ACC112 (cell line): ENCODE results near the gene UBTF.

Source experiments
- H2AFZ ChIP-seq: fragments of 200-600 bp; sonication (generic); one replicate; pipeline ENCODE4 v1.6.0; 2017; ENCODE audit warnings: antibody characterized with exemption, low read length; ENCODE audit not compliant: unreplicated experiment
- H3K27ac ChIP-seq: fragments of 200-600 bp; sonication (generic); 2 replicates; pipeline ENCODE4 v1.5.1; 2014; ENCODE audit warnings: low read depth, mild to moderate bottlenecking, antibody characterized with exemption, low read length, moderate library complexity
- H3K27me3 ChIP-seq: fragments of 200-600 bp; sonication (generic); 2 replicates; pipeline ENCODE4 v1.6.1; 2014; ENCODE audit warnings: mild to moderate bottlenecking, antibody characterized with exemption, low read length, moderate library complexity, mixed read lengths; ENCODE audit not compliant: insufficient read depth
- H3K36me3 ChIP-seq: fragments of 200-600 bp; sonication (generic); 2 replicates; pipeline ENCODE4 v1.6.1; 2016; ENCODE audit warnings: mild to moderate bottlenecking, antibody characterized with exemption, low read length, moderate library complexity, mixed read lengths; ENCODE audit not compliant: insufficient read depth
- H3K4me1 ChIP-seq: fragments of 200-600 bp; sonication (generic); one replicate; pipeline ENCODE4 v1.6.1; 2016; ENCODE audit warnings: low read length, mixed read lengths; ENCODE audit not compliant: insufficient read depth, unreplicated experiment, control insufficient read depth
- H3K4me3 ChIP-seq: fragments of 200-600 bp; sonication (generic); 2 replicates; pipeline ENCODE4 v1.5.1; 2014; ENCODE audit warnings: mild to moderate bottlenecking, low read depth, low read length
- H3K79me2 ChIP-seq: fragments of 200-600 bp; sonication (generic); one replicate; pipeline ENCODE4 v1.6.0; 2016; ENCODE audit warnings: low read length; ENCODE audit not compliant: control insufficient read depth, unreplicated experiment, insufficient read depth

The UBTF gene

GRCh38 chr17:44204441-44204882 is 15.0 kb downstream of the UBTF start:
- no peak overlapping the region; the same call in 1 of the 2 replicates for H3K4me3 ChIP-seq
- peak overlapping the region; percentile 54 for H3K27ac ChIP-seq
- H3K27me3 ChIP-seq, result no peaks in the 10 kb centered on the region
- peaks cover 50% of the 10 kb centered on the region for H3K4me1 ChIP-seq
- H2AFZ ChIP-seq, result no peak overlapping the region
- no peaks in the 10 kb centered on the region for H3K79me2 ChIP-seq
- H3K36me3 ChIP-seq, result peaks cover 3% of the 10 kb centered on the region; the same call in 1 of the 2 replicates

GRCh38 chr17:44203731-44204440 is 15.6 kb downstream of the UBTF start:
- Histone ChIP-seq H3K4me1 (peaks cover 45% of the 10 kb centered on the region), H3K27me3 (no peaks in the 10 kb centered on the region), H3K27ac (0 out of 2 replicates have a peak overlapping the region, but pooled peaks have one; percentile 3)

GRCh38 chr17:44202756-44203155 is 16.7 kb downstream of the UBTF start:
- no peaks in the 10 kb centered on the region for H3K36me3 ChIP-seq
- peaks cover 13% of the 10 kb centered on the region for H3K79me2 ChIP-seq
- no peaks in the 10 kb centered on the region for H3K27me3 ChIP-seq
- H3K27ac ChIP-seq, result no peak overlapping the region
- no peak overlapping the region for H2AFZ ChIP-seq
- peaks cover 42% of the 10 kb centered on the region for H3K4me1 ChIP-seq
- no peak overlapping the region for H3K4me3 ChIP-seq

More at GRCh38 chr17:44203731-44204440, 15.6 kb downstream of the UBTF start:
- no peak overlapping the region for H2AFZ ChIP-seq
- no peaks in the 10 kb centered on the region for H3K36me3 ChIP-seq
- no peak overlapping the region; the same call in 1 of the 2 replicates for H3K4me3 ChIP-seq
- H3K79me2 ChIP-seq, result peaks cover 2% of the 10 kb centered on the region

GRCh38 chr17:44200478-44201155 is 18.9 kb downstream of the UBTF start:
- H2AFZ ChIP-seq, result peak overlapping the region; percentile 74
- peak overlapping the region; percentile 72 for H3K27ac ChIP-seq
- peak overlapping the region; percentile 97 for H3K4me3 ChIP-seq
- H3K4me1 ChIP-seq, result peaks cover 52% of the 10 kb centered on the region
- H3K36me3 ChIP-seq, result no peaks in the 10 kb centered on the region
- no peaks in the 10 kb centered on the region for H3K27me3 ChIP-seq
- peaks cover 24% of the 10 kb centered on the region for H3K79me2 ChIP-seq

- H2AFZ ChIP-seq, result peak within 1 kb of the TSS; percentile 78
- H3K27ac ChIP-seq, result peak within 1 kb of the TSS; percentile 86
- no peaks in the 10 kb centered on the region for H3K27me3 ChIP-seq
- H3K79me2 ChIP-seq, result peaks cover 24% of the 10 kb centered on the region
- peak within 1 kb of the TSS; percentile 97 for H3K4me3 ChIP-seq
- peaks cover 50% of the 10 kb centered on the region for H3K4me1 ChIP-seq
- no peaks in the 10 kb centered on the region for H3K36me3 ChIP-seq
Measured at GRCh38 chr17:44199553-44200477, 19.7 kb downstream of the UBTF start, which contains the start of gene ATXN7L3. ATXN7L3 (minus strand) TSS chr17:44199884; CDS start chr17:44198070, 1,814 bp downstream.

GRCh38 chr17:44198721-44199552 is 20.5 kb downstream of the UBTF start:
- Histone ChIP-seq H2AFZ (peak overlapping the region; percentile 78), H3K27ac (peak overlapping the region; percentile 86)

GRCh38 chr17:44197980-44198720 is 21.3 kb downstream of the UBTF start:
- Histone ChIP-seq H3K36me3 (no peaks in the 10 kb centered on the region), H2AFZ (peak overlapping the region; percentile 78)

More at GRCh38 chr17:44198721-44199552, 20.5 kb downstream of the UBTF start:
- no peaks in the 10 kb centered on the region for H3K27me3 ChIP-seq
- peaks cover 24% of the 10 kb centered on the region for H3K79me2 ChIP-seq
- H3K4me1 ChIP-seq, result peaks cover 41% of the 10 kb centered on the region
- H3K36me3 ChIP-seq, result no peaks in the 10 kb centered on the region
- peak overlapping the region; percentile 97 for H3K4me3 ChIP-seq

GRCh38 chr17:44197107-44197506 is 22.4 kb downstream of the UBTF start:
- no peaks in the 10 kb centered on the region for H3K36me3 ChIP-seq
- H3K4me3 ChIP-seq, result no peak overlapping the region
- no peaks in the 10 kb centered on the region for H3K27me3 ChIP-seq
- H3K27ac ChIP-seq, result no peak overlapping the region
- no peak overlapping the region for H2AFZ ChIP-seq
- peaks cover 24% of the 10 kb centered on the region for H3K79me2 ChIP-seq
- peaks cover 24% of the 10 kb centered on the region for H3K4me1 ChIP-seq

More at GRCh38 chr17:44197980-44198720, 21.3 kb downstream of the UBTF start:
- Histone ChIP-seq H3K27ac (peak overlapping the region; percentile 86), H3K4me1 (peaks cover 33% of the 10 kb centered on the region), H3K27me3 (no peaks in the 10 kb centered on the region), H3K4me3 (peak overlapping the region; percentile 97), H3K79me2 (peaks cover 24% of the 10 kb centered on the region)

GRCh38 chr17:44193326-44194084 is 26.0 kb downstream of the UBTF start:
- Histone ChIP-seq H3K4me3 (no peak overlapping the region), H3K4me1 (peaks cover 21% of the 10 kb centered on the region), H3K36me3 (no peaks in the 10 kb centered on the region), H3K27ac (no peak overlapping the region), H3K79me2 (peaks cover 26% of the 10 kb centered on the region), H3K27me3 (no peaks in the 10 kb centered on the region), H2AFZ (no peak overlapping the region)
